Measurements from ENCODE around the gene ZFP36L1. TPM values are rescaled to one million over a fixed set of nuclear protein-coding genes. Genes with fewer than 3 reads are reported as not detected.

Gene ZFP36L1
- total and polyA plus RNA-seq, 2 of the 13 experiments (the other 11 are each of a cell fraction or from before 2014, with no cell fraction given): 7.4 to 10.2 TPM

- TF ChIP-seq ZNF280D (CRISPR knock-in tag; IDR thresholded peaks at IDR 0.05): no peak
- no peak for TF ChIP-seq RFX5 (IDR thresholded peaks at IDR 0.05; ENCODE audit: low read depth, low read length)
- TF ChIP-seq ZMAT5 (CRISPR knock-in tag; IDR thresholded peaks at IDR 0.05; ENCODE audit: borderline replicate concordance, low read depth): no peak
- no peak for TF ChIP-seq ZNF607 (CRISPR knock-in tag; IDR thresholded peaks at IDR 0.05; ENCODE audit: borderline replicate concordance)
- TF ChIP-seq ZNF883 (CRISPR knock-in tag; IDR thresholded peaks at IDR 0.05; ENCODE audit: not compliant biosample characterization): peak; percentile 28
- no peak for TF ChIP-seq KAT8 (CRISPR knock-in tag; IDR thresholded peaks at IDR 0.05)
- no peak for TF ChIP-seq ETS1 (CRISPR knock-in tag; IDR thresholded peaks at IDR 0.05)
- no peak for TF ChIP-seq ZKSCAN5 (CRISPR knock-in tag; IDR thresholded peaks at IDR 0.05)
- 0 out of 2 replicates have a peak, but pooled peaks have one; percentile 10 for TF ChIP-seq POGZ (CRISPR knock-in tag; IDR thresholded peaks at IDR 0.05)
- no peak; the same call in 1 of the 2 replicates for TF ChIP-seq ARNT2 (CRISPR knock-in tag; IDR thresholded peaks at IDR 0.05; ENCODE audit: low read depth)
- TF ChIP-seq ZFP36L1 (CRISPR knock-in tag; IDR thresholded peaks at IDR 0.05): no peak
- no peak for TF ChIP-seq ARID3A (IDR thresholded peaks at IDR 0.05; ENCODE audit: low read depth, low read length)
- no peak for TF ChIP-seq IKZF4 (CRISPR knock-in tag; IDR thresholded peaks at IDR 0.05; ENCODE audit: borderline replicate concordance, low read depth, not compliant biosample characterization)
- peak; percentile 30 for TF ChIP-seq RBM22 (optimal IDR thresholded peaks at IDR 0.05; ENCODE audit: low read length)
- no peak for TF ChIP-seq ZNF292 (CRISPR knock-in tag; IDR thresholded peaks at IDR 0.05; ENCODE audit: borderline replicate concordance, low read depth)
- TF ChIP-seq ZNF790 (CRISPR knock-in tag; IDR thresholded peaks at IDR 0.05; ENCODE audit: borderline replicate concordance): no peak
- no peak for TF ChIP-seq ZNF235 (CRISPR knock-in tag; IDR thresholded peaks at IDR 0.05; ENCODE audit: borderline replicate concordance)
- no peak for TF ChIP-seq ZNF280B (CRISPR knock-in tag; IDR thresholded peaks at IDR 0.05; ENCODE audit: borderline replicate concordance)
- TF ChIP-seq ZNF234 (CRISPR knock-in tag; conservative IDR thresholded peaks at IDR 0.05): no peak
Measured at GRCh38 chr14:68792678-68792978, 239 bp downstream of the ZFP36L1 start (continued).

All from HepG2 (cell line).